Measurements from ENCODE around the gene DEUP1.
"Not testable (repeated sequence)": the region's sequence is repeated elsewhere in the genome, so short reads cannot be mapped to it uniquely, and the experiment has no call there.

DEUP1 gene

DNA sequence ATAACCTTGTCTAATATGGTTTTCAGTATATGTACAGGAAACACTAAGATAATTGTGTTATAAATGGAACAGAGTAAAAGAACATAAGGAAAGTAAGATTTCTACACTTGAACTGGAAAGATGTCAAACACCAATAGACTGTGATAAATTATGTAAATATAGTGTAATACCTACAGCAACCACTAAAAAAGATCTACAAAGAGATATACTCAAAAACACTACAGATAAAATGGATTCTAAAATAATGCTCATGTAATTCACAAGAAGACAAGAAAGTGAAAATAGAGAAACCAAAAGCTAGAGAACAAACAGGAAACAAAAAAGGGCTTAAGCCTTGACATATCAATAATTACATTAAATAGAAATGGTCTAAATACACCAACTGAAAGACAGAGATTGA lies 30.9 kb downstream of the DEUP1 start:
- no peak for FAIRE-seq

DNA sequence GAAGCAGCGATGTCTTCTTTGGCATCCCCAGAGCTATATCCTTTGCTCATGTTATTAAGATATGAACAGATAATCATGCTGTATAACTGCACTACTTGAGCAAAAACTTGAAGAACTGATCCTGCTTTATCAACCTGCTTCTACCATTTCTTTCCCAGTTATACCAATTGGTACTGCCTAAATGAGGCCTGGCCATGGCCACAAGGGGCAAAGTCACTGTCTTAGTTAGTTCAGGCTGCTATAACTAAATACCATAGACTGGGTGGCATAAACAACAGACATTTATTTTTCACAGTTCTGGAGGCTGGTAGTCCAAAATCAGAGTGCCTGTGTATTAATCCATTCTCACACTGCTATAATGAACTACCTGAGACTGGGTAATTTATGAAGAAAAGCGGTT lies 37.5 kb downstream of the DEUP1 start:
- FAIRE-seq, result no peak

DNA sequence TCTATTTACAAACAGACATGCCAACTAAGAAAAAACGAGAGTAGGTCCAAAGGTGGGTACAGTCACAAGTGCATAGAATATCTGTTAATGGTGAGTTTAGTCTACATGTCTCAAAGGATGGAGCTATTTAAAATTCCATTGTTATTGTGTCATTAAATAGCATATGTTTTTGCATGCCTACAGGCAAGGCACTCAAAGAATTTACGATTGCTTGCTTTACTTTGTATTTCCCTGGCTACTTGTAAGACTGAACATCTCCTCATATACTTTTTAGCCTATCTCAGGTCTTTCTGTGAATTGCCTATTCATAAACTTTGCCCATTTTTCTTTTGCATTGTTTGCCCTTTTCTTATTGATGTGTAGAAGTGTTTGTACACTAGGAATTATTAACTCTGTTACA lies 39.7 kb downstream of the DEUP1 start:
- FAIRE-seq, result no peak

DNA sequence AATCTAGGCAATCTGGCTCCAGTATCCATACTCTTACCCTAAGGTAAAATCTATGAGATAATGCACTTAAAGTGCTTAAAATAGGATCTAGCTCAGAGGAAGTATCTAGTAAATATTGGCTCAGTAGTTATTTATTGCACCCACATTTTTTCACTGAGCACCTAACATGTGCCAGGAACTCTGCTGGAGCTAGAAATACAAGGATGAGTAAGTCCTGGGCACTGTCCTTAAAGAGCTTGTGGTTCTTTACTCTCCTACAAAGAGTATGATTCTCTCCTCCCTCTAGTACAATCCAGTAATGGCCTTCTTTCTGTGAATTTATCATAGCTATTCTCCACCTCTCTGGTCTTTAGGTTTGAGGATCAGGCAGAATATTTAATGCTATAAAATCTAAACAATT lies 59.2 kb downstream of the DEUP1 start:
- FAIRE-seq, result no peak

DNA sequence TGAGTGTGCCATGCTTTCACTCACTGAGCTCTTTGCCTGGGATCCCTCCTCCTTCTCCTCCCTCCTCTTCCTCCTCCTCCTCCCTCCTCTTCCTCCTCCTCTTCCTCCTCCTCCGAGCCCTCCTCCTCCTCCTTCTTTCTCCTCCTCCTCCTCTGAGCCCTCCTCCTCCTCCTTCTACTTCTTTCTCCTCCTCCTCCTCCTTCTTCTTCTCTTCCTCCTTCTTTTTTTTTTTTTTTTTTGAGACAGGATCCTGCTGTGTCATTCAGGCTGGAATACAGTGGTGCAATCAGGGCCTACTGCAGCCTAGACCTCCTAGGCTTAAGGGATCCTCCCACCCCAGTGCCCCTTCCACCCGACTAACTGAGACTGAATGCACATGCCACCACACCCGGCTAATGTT lies 62.3 kb downstream of the DEUP1 start:
- FAIRE-seq, result no peak

- no peak for FAIRE-seq
These were observed 62.8 kb downstream of the DEUP1 start for GRCh38 chr11:93393386-93393785.

DNA sequence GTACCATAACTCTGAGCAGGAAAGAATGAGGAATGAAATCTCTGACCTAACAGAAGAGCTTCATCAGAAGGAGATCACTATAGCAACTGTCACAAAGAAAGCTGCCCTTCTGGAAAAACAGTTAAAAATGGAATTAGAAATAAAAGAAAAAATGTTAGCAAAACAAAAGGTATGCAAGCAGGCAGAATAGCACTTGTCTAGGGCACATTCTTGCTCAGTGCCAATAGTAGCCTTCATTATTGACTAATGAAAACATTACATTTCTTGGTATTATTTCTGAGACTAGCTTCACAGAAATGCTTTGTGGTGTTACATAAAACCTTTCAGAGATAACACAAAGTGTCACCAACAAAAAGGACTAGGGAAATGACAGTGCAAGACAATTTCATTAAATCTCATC lies 63.9 kb downstream of the DEUP1 start:
- no peak for FAIRE-seq

- no peak for FAIRE-seq
These were observed 65.8 kb downstream of the DEUP1 start for GRCh38 chr11:93396316-93396715.

DNA sequence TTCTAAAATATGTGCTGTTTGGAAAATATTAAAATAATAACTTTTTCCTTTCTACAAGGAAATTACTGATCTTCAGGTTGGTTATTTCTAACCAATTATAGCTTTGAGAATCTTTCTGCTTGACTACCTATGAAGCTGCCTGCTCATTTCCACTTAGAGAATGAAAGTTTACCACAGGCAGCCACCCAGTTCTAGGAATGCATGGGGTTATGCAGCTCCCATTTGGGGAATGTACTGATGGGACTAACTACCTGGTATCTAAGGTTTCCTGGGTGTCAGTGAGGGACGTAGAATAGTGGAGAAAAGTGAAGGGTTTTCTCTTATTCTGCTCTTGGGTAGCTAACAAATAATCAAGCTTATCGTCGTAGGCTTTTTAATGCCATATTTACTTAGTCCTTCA lies 73.4 kb downstream of the DEUP1 start:
- no peak for FAIRE-seq

- FAIRE-seq, result no peak
These were observed 77.3 kb downstream of the DEUP1 start for GRCh38 chr11:93407777-93408401.

- FAIRE-seq, result no peak
These were observed 79.9 kb downstream of the DEUP1 start for GRCh38 chr11:93410441-93410840.

DNA sequence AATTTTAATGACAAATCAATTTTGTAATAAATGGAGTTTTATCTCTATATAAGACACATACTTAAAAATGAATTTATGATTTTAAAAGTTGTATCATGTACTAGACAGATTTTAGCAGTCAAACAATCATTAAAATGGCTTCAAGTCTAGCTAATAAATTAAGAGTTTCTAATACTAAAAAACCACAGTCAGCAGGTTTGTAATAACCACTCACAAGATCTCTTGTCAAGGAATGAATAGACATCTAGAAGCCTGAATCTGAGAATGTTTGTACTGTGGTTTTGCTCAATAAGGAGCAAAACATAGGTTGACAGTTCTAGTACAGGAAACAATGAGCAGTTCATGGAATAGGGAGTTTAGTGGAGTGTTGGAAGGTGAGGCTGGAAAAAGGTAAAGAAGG lies 81.2 kb downstream of the DEUP1 start:
- no peak for FAIRE-seq

DNA sequence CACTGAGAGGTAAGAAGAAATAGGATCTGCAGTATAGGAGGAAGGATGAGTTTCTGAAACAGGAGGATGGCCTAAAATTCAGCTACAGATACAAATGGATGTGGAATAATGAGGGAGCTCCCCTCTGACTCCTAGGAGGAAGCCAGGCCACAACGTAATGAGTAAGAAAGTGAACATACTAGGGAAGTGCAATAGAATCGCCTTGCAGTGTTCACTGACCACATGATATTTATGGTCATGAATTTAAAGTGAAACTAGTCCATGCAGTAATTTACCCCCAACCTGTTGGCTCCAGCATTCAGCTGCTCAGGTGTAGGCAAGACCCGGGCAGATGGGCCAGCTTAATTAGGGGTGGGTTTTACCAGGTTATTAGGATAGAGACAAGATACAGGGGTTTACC lies 101.7 kb downstream of the DEUP1 start:
- no peak for FAIRE-seq

- not testable (repeated sequence) for FAIRE-seq
These were observed 112.7 kb downstream of the DEUP1 start for GRCh38 chr11:93443232-93443631.

DNA sequence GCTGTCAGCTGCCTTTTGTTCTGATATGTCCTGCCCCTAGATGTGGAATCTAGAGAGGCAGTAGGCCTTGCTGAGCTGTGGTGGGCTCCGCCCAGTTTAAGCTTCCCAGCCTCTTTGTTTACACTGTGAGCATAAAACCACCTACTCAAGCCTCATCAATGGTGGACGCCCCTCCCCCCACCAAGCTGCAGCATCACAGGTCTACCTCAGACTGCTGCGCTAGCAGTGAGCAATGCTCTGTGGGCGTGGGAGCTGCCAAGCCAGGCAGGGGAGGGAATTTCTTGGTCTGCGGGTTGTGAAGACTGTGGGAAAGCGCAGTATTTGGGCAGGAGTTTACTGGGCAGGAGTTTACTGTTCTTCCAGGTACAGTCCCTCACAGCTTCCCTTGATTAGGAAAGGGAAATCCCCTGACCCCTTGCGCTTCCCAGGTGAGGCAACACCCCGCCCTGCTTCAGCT lies 114.1 kb downstream of the DEUP1 start:
- no peak for FAIRE-seq

- FAIRE-seq, result no peak
These were observed 127.7 kb downstream of the DEUP1 start for GRCh38 chr11:93458286-93458685.

GRCh38 chr11:93463666-93464065 lies 133.1 kb downstream of the DEUP1 start:
- not testable (repeated sequence) for FAIRE-seq

GRCh38 chr11:93464927-93465540 lies 134.5 kb downstream of the DEUP1 start:
- FAIRE-seq, result no peak

DNA sequence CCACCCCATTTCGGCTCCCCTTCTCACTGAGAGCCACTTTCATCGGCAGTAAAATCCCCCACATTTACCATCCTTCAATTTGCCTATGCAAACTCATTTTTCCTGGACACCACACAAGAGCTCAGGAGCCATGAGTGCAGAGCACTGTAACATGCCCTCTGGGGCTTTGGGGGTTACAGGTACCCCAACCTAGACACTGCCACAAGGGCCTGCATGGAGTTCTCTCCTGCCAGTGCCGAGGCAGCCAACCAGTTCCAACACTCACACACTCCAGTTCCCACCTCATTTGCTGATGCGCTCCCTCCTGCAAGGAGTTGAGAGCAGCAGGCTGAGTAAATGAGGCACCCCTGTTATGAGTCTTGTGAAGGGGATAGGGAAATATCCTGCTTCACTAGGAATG lies 136.5 kb downstream of the DEUP1 start:
- FAIRE-seq, result no peak

- FAIRE-seq, result no peak
These were observed 137.7 kb downstream of the DEUP1 start for GRCh38 chr11:93468290-93468689.

DNA sequence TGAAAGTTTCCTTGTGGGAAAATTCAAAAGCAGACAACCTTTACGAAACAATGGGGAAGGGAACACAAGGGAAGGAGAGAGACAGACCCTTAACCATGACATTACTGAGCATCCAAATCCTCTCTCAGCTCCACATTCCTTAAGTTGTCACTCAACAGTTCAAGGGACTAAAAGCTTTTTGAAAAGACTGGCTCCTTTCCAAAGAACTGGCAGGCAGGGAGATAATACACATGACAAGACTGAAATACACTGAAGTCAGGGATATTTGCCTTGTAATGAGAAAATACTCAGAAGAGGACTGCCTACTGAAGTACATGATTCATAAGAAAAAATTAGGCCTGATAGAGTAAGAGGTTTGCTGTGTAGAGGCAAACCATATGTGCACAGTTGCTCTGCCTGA lies 143.6 kb downstream of the DEUP1 start:
- no peak for FAIRE-seq

DNA sequence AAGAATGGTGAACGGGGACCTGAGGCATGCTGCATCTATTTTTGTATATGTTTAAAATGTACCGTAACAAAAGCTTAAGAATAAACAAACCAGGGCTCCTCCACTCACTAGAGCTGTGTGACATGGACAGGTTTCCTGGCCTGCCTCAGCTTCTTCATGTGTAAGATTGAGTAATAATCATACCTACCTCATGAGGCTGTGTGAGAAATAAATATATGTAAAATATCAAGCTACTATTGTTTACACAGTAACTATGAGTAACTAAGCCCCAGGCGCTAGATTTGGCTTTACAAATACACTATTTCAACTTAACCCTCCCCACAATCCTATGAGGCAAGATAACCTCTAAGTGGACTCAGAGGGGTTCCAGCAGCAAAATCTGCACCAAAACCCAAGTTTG lies 146.3 kb downstream of the DEUP1 start:
- no peak for FAIRE-seq

DNA sequence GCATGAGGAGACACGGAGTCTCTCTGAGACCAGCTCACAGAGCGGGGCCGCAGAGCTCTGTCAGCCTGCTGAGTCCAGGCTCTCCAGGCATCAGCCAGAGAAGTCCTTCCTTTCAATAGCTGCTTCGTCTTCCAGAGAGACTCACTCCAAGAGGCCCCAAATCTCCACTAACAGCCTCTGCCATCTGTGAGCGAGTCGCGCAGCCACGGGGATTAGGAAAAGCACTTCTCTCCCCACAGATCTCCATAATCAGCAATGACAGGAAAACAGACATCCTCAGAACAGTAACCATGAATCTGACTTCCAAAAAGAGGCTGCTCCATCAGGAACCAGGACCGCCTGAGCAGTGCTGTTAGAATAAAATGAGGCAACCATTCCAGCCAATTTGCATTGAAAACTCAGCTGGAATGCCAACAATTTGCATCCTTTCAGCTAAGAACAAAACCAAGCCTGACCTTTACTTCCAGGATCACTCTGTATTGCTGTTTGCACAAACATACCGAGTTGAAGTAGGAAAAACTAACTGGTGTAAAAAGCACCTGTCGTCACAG lies 147.2 kb downstream of the DEUP1 start:
- FAIRE-seq, result no peak

DNA sequence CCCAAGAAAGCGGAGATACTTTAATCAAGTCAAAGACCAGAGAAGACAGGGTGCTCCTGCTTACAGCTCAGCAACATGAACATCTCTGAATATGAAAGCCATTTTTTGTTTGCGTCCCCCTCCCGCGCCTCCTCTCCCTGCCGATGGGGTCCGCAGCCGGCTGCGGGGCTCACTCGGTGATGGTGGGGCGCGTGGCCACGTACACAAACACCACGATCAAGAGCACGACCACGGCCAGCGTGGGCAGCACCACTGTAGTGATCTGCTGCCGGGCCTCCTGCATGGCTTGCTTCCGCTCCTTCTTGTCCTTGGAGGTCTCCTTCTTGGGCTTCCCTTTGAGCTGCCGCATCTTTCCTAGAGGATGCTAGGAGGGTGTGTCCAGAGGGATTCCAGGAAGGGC lies 148.3 kb downstream of the DEUP1 start:
- FAIRE-seq, result no peak

DNA sequence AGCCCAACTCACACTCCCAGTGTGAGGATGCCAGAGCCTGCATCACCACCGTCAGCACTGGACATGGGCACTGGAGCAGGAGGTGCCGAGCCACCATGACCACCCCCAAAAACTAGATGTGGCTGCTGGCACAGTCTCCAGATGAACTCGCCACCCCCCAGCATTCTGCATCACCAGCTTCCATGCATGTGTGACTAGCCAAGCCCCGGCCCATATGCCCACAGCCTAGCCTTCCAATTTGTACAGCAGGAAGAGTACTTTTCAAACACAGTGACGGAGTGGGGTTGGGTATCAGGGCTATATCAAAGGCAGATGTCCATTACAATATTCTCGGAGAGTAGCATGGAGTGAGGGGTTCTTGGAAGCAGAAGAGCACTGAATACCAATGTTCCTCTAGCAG lies 149.7 kb downstream of the DEUP1 start:
- no peak for FAIRE-seq
